Neural crest cell (in vitro differentiated cells): Measurements from ENCODE around the gene DHRS3. TPM values are rescaled to one million over a fixed set of nuclear protein-coding genes. Genes with fewer than 3 reads are reported as not detected.
"Not testable (repeated sequence)": the region's sequence is repeated elsewhere in the genome, so short reads cannot be mapped to it uniquely, and the experiment has no call there.

Experiments
- DNase-seq: peaks from one replicate; pipeline ENCODE4 v3.0.0; 2021; ENCODE audit warnings: low read depth, mixed read lengths, low spot score
- H3K27ac Mint-ChIP-seq: one replicate; pipeline ENCODE4 v1.8.0; 2021; ENCODE audit warnings: mild to moderate bottlenecking, mixed read lengths; ENCODE audit not compliant: unreplicated experiment
- H3K27me3 Mint-ChIP-seq: 2 replicates; pipeline ENCODE4 v1.8.0; 2021; ENCODE audit warnings: low read depth, mild to moderate bottlenecking, mixed read lengths
- H3K36me3 Mint-ChIP-seq: 2 replicates; pipeline ENCODE4 v1.8.0; 2021; ENCODE audit warnings: low read depth, mild to moderate bottlenecking, mixed read lengths
- H3K4me1 Mint-ChIP-seq: 2 replicates; pipeline ENCODE4 v1.8.0; 2021; ENCODE audit warnings: mixed read lengths
- H3K4me3 Mint-ChIP-seq: one replicate; pipeline ENCODE4 v1.8.0; 2021; ENCODE audit warnings: mild to moderate bottlenecking, mixed read lengths
- H3K9me3 Mint-ChIP-seq: 2 replicates; pipeline ENCODE4 v1.8.0; 2021; ENCODE audit warnings: mixed read lengths
- total RNA-seq: library from RNA; stranded (reverse); gene quantifications from 2 replicates; pipeline ENCODE4 v1.2.1, GENCODE V29; 2021
- TF ChIP-seq, protein P1 (sequence below): fragments of 200-600 bp; sonication (generic); conservative IDR thresholded peaks from 2 replicates; pipeline ENCODE4 v1.5.0; 2021; ENCODE audit warnings: antibody characterized with exemption, mild to moderate bottlenecking

Gene DHRS3
- total RNA-seq, 1 donor from 2014 or later, result 0.91 TPM

DNA sequence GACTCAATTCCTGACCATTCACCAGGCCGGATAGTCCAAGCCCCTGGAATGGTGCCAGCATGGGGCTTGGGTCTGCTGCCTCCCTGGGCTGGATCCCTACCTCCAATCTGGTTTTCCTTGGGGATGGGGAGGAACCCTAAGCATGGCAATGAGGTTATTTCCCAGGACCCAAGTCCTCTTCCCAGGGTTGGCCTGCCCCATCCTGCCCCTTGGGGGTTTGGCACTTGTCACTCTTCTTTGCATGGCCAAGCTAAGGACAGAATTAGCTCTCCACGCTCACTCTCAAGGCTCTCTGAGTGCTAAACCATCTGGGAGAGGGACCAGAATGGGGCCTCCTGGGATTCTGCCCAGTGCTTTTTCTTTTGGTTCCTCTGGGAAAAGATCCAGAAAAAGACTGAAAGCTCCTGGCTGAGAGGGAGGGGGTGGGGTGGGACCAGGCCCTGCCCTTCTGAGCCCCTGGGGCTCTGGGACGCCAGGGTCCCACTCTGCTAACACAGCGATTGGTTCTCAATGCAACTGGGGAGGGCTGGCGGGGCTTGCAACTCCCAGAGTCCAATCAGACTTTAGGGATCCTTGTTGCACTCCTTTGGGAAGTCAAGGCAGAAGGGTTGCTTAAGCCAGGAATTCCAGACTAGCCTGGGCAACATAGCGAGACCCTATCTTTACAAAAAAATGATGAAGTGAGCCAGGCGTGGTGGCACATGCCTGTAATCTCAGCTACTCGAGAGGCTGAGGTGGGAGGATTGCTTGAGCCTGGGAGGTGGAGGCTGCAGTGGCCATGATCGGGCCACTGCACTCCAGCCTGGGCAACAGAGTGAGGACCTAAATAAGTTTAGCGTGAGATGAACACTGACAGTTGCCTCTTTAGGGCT, 52.7 kb downstream of the DHRS3 start:
- TF ChIP-seq, protein P1, sequence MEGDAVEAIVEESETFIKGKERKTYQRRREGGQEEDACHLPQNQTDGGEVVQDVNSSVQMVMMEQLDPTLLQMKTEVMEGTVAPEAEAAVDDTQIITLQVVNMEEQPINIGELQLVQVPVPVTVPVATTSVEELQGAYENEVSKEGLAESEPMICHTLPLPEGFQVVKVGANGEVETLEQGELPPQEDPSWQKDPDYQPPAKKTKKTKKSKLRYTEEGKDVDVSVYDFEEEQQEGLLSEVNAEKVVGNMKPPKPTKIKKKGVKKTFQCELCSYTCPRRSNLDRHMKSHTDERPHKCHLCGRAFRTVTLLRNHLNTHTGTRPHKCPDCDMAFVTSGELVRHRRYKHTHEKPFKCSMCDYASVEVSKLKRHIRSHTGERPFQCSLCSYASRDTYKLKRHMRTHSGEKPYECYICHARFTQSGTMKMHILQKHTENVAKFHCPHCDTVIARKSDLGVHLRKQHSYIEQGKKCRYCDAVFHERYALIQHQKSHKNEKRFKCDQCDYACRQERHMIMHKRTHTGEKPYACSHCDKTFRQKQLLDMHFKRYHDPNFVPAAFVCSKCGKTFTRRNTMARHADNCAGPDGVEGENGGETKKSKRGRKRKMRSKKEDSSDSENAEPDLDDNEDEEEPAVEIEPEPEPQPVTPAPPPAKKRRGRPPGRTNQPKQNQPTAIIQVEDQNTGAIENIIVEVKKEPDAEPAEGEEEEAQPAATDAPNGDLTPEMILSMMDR, result no peak
- no peak for DNase-seq
- no peak overlapping the region for H3K4me3 Mint-ChIP-seq

DNA sequence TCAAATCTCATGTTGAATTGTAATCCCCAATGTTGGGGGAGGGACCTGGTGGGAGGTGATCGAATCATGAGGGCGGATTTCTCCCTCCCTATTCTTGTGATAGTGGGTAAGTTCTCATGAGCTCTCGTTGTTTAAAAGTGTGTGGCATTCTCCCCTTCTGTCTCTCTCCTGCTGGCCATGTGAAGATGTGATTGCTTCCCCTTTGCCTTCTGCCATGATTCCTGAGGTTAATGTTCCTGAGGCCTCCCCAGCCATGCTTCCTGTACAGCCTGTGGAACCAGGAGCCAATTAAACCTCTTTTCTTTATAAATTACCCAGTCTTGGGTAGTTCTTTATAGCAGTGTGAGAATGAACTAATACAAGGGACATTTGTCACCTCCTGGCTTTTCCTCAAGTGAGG, 53.8 kb downstream of the DHRS3 start:
- not testable (repeated sequence) for H3K27ac Mint-ChIP-seq

More for the DNA sequence above, 52.7 kb downstream of the DHRS3 start:
- H3K27ac Mint-ChIP-seq, result no peak overlapping the region
- H3K9me3 Mint-ChIP-seq, result peaks cover 12% of the 10 kb centered on the region
- no peaks in the 10 kb centered on the region for H3K27me3 Mint-ChIP-seq
- H3K4me1 Mint-ChIP-seq, result no peaks in the 10 kb centered on the region
- H3K36me3 Mint-ChIP-seq, result peaks cover 10% of the 10 kb centered on the region

DNA sequence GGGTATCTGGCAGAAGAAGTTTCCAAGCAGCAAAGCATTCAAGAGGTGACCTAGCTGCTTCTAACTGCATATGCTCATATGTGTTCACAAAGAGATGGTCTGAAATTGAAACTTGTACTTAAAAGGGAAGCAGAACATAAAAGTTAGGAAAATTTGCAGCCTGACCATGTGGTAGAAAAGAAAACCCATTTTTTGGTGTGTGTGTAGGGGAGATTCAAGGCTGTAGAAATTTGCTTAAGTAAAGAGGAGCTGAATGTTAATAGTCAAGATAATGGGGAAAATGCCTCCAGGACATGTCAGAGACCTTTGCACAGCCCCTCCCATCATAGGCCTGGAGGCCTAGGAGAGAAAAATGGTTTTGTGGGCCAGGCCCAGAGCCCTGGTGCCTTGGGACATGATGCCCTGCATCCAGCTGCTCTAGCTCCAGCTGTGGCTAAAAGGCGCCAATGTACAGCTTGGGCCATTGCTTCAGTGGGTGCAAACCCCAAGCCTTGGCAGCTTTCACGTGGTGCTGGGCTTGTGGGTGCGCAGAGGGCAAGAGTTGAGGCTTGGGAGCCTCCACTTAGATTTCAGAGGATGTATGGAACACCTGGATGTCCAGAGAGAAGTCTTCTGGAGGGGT, 54.9 kb downstream of the DHRS3 start:
- H3K4me1 Mint-ChIP-seq, result no peaks in the 10 kb centered on the region
- peaks cover 10% of the 10 kb centered on the region for H3K36me3 Mint-ChIP-seq
- H3K27ac Mint-ChIP-seq, result no peak overlapping the region
- no peak overlapping the region for H3K4me3 Mint-ChIP-seq
- H3K9me3 Mint-ChIP-seq, result peaks cover 12% of the 10 kb centered on the region
- H3K27me3 Mint-ChIP-seq, result no peaks in the 10 kb centered on the region
- no peak for DNase-seq
- TF ChIP-seq, protein P1, result no peak

More for the DNA sequence above, 53.8 kb downstream of the DHRS3 start:
- peaks cover 10% of the 10 kb centered on the region for H3K36me3 Mint-ChIP-seq
- not testable (repeated sequence) for H3K4me1 Mint-ChIP-seq, H3K4me3 Mint-ChIP-seq, H3K27me3 Mint-ChIP-seq, DNase-seq
- peaks cover 12% of the 10 kb centered on the region for H3K9me3 Mint-ChIP-seq

DNA sequence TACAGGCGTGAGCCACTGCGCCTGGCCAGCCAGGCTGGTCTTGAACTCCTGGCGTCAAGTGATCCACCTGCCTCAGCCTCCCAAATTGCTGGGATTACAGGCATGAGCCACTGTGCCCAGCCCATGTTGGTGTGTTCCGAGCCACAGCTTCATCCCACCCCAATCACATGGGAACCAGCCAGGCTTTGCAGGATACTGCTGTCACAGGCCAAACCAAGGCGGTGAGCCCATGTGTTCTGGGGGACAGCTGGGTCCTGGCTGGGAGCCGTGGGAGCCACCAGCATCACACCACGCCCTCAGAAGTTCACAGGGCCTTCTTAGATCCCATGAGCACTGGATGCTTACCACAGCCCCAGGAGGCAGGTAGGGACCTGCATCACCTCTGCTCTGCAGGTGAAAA, 56.9 kb downstream of the DHRS3 start:
- Mint-ChIP-seq H3K27ac (no peak overlapping the region), H3K36me3 (peaks cover 10% of the 10 kb centered on the region), H3K9me3 (peaks cover 12% of the 10 kb centered on the region)

DNA sequence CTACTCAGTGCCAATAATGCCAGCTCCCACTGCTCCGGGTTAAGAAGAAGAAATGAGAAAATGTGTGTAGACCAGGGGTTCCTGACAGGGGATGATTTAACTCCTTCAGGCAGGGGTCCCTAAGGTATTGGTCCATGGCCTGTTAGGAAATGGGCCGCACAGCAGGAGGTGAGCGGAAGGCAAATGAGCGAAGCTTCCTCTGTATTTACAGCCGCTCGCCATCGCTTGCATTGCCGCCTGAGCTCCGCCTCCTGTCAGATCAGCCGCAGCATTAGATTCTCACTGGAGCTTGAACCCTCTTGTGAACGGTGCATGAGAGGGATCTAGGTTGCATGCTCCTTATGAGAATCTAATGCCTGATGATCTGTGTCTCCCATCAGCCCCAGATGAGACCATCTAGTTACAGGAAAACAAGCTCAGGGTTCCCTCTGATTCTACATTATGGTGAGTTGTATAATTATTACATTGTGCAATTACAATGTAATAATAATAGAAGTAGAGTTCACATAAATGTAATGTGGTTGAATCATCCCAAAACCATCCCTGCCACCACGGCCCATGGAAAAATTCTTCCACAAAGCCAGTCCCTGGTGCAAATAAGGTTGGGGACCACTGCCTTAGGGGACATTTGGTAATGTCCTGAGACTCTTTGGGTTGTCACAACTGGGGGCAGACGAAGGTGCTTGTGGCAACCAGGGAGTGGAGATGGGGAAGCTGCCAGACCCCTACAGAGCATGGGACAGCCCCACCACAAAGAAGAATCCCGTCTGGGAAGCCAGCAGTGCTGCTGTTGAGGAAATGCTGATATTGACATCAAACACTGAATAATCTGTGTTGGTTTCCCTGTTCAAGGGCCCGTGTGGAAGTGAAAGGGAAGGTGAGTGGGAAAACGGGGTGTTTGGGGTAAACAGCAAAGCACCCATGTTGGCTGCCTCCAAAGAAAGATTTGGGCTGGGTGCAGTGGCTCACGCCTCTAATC, 60.8 kb downstream of the DHRS3 start:
- H3K4me1 Mint-ChIP-seq, result peaks cover 15% of the 10 kb centered on the region
- H3K27ac Mint-ChIP-seq, result peak overlapping the region; percentile 81
- TF ChIP-seq, protein P1, result no peak
- H3K4me3 Mint-ChIP-seq, result no peak overlapping the region
- H3K27me3 Mint-ChIP-seq, result no peaks in the 10 kb centered on the region
- H3K9me3 Mint-ChIP-seq, result no peaks in the 10 kb centered on the region
- H3K36me3 Mint-ChIP-seq, result no peaks in the 10 kb centered on the region
- DNase-seq, result no peak

More for the DNA sequence above, 56.9 kb downstream of the DHRS3 start:
- H3K4me3 Mint-ChIP-seq, result no peak overlapping the region
- TF ChIP-seq, protein P1, result no peak
- H3K27me3 Mint-ChIP-seq, result no peaks in the 10 kb centered on the region
- peaks cover 8% of the 10 kb centered on the region for H3K4me1 Mint-ChIP-seq
- no peak for DNase-seq
